BE2C (cell line): ENCODE results near the gene PITPNC1. TPM values are rescaled to one million over a fixed set of nuclear protein-coding genes. Genes with fewer than 3 reads are reported as not detected.
"Not testable (repeated sequence)": the region's sequence is repeated elsewhere in the genome, so short reads cannot be mapped to it uniquely, and the experiment has no call there.

Source experiments
- DNase-seq: peaks from one replicate; pipeline ENCODE4 v3.0.0-alpha.2; 2020
- H3K27me3 ChIP-seq: fragments of 250-450 bp; sonication (Bioruptor Pico); 2 replicates; pipeline ENCODE4 v1.5.1; 2020; ENCODE audit warnings: mild to moderate bottlenecking
- H3K36me3 ChIP-seq: fragments of 250-450 bp; sonication (Bioruptor Pico); 2 replicates; pipeline ENCODE4 v1.5.1; 2020; ENCODE audit warnings: mild to moderate bottlenecking
- H3K4me1 ChIP-seq: fragments of 250-450 bp; sonication (Bioruptor Pico); 2 replicates; pipeline ENCODE4 v1.5.1; 2020
- H3K4me3 ChIP-seq: 2 replicates; pipeline ENCODE4 v1.5.1; 2011; ENCODE audit warnings: low read depth, low read length
- H3K9me3 ChIP-seq: fragments of 250-450 bp; sonication (Bioruptor Pico); 2 replicates; pipeline ENCODE4 v1.5.1; 2020
- polyA plus RNA-seq: library from polyadenylated mRNA; unstranded; fragments of >200 nt; gene quantifications from one replicate; pipeline ENCODE4 v1.2.1, GENCODE V29; 2012; ENCODE audit warnings: low read depth, missing spikeins; ENCODE audit not compliant: insufficient read length, insufficient read depth
- TF ChIP-seq, protein P1 (sequence below): IDR thresholded peaks from 2 replicates; pipeline ENCODE4 v1.5.1; 2012; ENCODE audit warnings: mild to moderate bottlenecking, low read depth, low read length

Gene PITPNC1
- 9.4 TPM for polyA plus RNA-seq

- H3K36me3 ChIP-seq = no peaks in the 10 kb centered on the region
- H3K27me3 ChIP-seq = no peaks in the 10 kb centered on the region
- H3K4me3 ChIP-seq = peak within 1 kb of the TSS; percentile 81
- H3K4me1 ChIP-seq = no peaks in the 10 kb centered on the region
- peak; percentile 94 for DNase-seq
- TF ChIP-seq, protein P1, sequence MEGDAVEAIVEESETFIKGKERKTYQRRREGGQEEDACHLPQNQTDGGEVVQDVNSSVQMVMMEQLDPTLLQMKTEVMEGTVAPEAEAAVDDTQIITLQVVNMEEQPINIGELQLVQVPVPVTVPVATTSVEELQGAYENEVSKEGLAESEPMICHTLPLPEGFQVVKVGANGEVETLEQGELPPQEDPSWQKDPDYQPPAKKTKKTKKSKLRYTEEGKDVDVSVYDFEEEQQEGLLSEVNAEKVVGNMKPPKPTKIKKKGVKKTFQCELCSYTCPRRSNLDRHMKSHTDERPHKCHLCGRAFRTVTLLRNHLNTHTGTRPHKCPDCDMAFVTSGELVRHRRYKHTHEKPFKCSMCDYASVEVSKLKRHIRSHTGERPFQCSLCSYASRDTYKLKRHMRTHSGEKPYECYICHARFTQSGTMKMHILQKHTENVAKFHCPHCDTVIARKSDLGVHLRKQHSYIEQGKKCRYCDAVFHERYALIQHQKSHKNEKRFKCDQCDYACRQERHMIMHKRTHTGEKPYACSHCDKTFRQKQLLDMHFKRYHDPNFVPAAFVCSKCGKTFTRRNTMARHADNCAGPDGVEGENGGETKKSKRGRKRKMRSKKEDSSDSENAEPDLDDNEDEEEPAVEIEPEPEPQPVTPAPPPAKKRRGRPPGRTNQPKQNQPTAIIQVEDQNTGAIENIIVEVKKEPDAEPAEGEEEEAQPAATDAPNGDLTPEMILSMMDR = no peak; the same call in 1 of the 2 replicates
- no peaks in the 10 kb centered on the region for H3K9me3 ChIP-seq
Observed at GRCh38 chr17:67376737-67377487, at the start of gene PITPNC1. Gene PITPNC1 (plus strand): TSS chr17:67377281.

- Histone ChIP-seq H3K4me1 (no peaks in the 10 kb centered on the region), H3K27me3 (no peaks in the 10 kb centered on the region), H3K4me3 (no peak overlapping the region), H3K9me3 (no peaks in the 10 kb centered on the region), H3K36me3 (no peaks in the 10 kb centered on the region)
- DNase-seq = no peak
- TF ChIP-seq, protein P1 = no peak
Observed at GRCh38 chr17:67328026-67328425, 49.1 kb upstream of the PITPNC1 start.

GRCh38 chr17:67331381-67332161 is 45.5 kb upstream of the PITPNC1 start:
- H3K4me3 ChIP-seq, H3K9me3 ChIP-seq, H3K36me3 ChIP-seq, H3K27me3 ChIP-seq, DNase-seq, H3K4me1 ChIP-seq: not testable (repeated sequence)

- H3K4me1 ChIP-seq, H3K9me3 ChIP-seq, H3K27me3 ChIP-seq, H3K36me3 ChIP-seq, DNase-seq, H3K4me3 ChIP-seq: not testable (repeated sequence)
Observed at GRCh38 chr17:67332162-67332508, 44.9 kb upstream of the PITPNC1 start.

DNA sequence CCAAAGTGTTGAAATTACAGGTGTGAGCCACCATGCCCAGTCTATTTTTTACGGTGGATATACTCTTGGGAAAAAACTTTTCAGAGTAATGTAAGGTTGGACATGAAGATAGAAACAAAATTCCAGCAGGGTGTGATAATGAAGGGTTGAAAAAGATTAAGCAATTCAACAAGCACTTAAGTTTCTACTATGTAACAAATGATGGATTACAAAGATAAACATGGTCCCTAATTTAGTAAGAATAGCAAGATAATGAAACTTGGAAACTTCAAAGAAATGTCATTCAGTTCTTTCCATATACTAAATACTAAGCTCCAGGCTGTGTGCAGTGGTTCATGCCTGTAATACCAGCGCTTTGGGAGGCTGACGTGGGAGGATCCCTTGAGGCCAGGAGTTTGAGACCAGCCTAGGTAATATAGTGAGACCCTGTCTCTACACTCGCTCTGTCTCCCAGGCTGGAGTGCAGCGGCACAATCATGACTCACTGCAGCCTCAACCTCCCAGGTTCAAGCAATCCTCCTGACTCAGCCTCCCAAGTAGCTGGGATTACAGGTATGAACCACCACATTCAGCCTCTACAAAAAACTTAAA is 41.7 kb upstream of the PITPNC1 start:
- no peaks in the 10 kb centered on the region for H3K27me3 ChIP-seq
- H3K9me3 ChIP-seq = no peaks in the 10 kb centered on the region
- DNase-seq = no peak
- H3K4me3 ChIP-seq = no peak overlapping the region
- H3K4me1 ChIP-seq = peaks cover 9% of the 10 kb centered on the region
- H3K36me3 ChIP-seq = peaks cover 12% of the 10 kb centered on the region
- TF ChIP-seq, protein P1 = no peak

GRCh38 chr17:67336859-67337258 is 40.2 kb upstream of the PITPNC1 start:
- H3K36me3 ChIP-seq = peaks cover 24% of the 10 kb centered on the region
- H3K27me3 ChIP-seq = no peaks in the 10 kb centered on the region
- H3K9me3 ChIP-seq = no peaks in the 10 kb centered on the region
- TF ChIP-seq, protein P1 = no peak
- no peak for DNase-seq
- H3K4me1 ChIP-seq = peaks cover 9% of the 10 kb centered on the region
- no peak overlapping the region for H3K4me3 ChIP-seq

DNA sequence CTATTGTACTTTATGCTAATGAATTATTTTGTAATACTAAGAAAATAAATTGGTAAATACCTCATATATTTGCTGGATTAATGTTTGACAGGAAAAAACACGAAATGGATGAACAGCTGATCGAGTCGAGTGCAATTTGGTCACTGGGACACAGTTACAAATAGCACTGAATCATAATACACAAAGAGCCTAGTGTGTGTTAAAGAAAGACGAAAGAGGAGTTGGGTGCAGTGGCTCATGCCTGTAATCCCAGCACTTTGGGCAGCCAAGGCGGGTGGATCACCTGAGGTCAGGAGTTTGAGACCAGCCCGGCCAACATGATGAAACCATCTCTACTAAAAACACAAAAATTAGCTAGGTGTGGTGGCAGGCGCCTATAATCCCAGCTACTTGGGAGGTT is 38.7 kb upstream of the PITPNC1 start:
- not testable (repeated sequence) for H3K27me3 ChIP-seq, H3K9me3 ChIP-seq, DNase-seq, H3K4me1 ChIP-seq, H3K4me3 ChIP-seq
- peaks cover 37% of the 10 kb centered on the region for H3K36me3 ChIP-seq
